Thoracic aorta (tissue), 2 donors: ENCODE measurements around the gene DYSF. TPM values are rescaled to one million over a fixed set of nuclear protein-coding genes. Genes with fewer than 3 reads are reported as not detected.

ENCODE experiments used
- ATAC-seq: fragments of 150-250 bp; one replicate; pipeline ENCODE4 v1.8.0; 2017; ENCODE audit warnings: low read depth; ENCODE audit not compliant: insufficient number of reproducible peaks, low FRiP score
- DNase-seq: peaks from one replicate; pipeline ENCODE4 v3.0.0-alpha.2; 2020; ENCODE audit warnings: low spot score
- H3K27ac ChIP-seq, 2 donors: fragments of 200-600 bp; sonication (generic); 1 replicate in 1 of 2; 2 replicates in 1 of 2; pipeline ENCODE4 v1.5.1; 2016; ENCODE audit warnings: mild to moderate bottlenecking in 2 of 2, moderate library complexity in 2 of 2
- H3K27me3 ChIP-seq: fragments of 200-600 bp; sonication (generic); replicated peaks from 2 replicates; pipeline ENCODE4 v1.6.0; 2016; ENCODE audit warnings: mild to moderate bottlenecking; ENCODE audit not compliant: insufficient read depth
- H3K36me3 ChIP-seq: fragments of 200-600 bp; sonication (generic); one replicate; pipeline ENCODE4 v1.5.1; 2016
- H3K4me1 ChIP-seq, 2 donors: fragments of 200-600 bp; sonication (generic); 1 replicate in 1 of 2; 2 replicates in 1 of 2; pipeline versions ENCODE4 v1.5.1 to v1.6.0; 2016; ENCODE audit warnings: low read depth in 2 of 2, mild to moderate bottlenecking in 1 of 2; ENCODE audit not compliant: control insufficient read depth in 1 of 2
- H3K4me3 ChIP-seq: fragments of 200-600 bp; sonication (generic); 2 replicates; pipeline ENCODE4 v1.5.1; 2016; ENCODE audit warnings: mild to moderate bottlenecking
- H3K9me3 ChIP-seq: fragments of 200-600 bp; sonication (generic); 2 replicates; pipeline ENCODE4 v1.5.1; 2016
- total RNA-seq, 2 donors: library from RNA; depleted of rRNA; stranded (reverse); fragments of >200 nt; gene quantifications; one replicate each; pipeline versions ENCODE4 v1.1.0 to v1.2.3, GENCODE V29; 2016
- TF ChIP-seq, protein P1 (sequence below): fragments of 200-600 bp; sonication (generic); IDR thresholded peaks from one replicate; pipeline ENCODE4 v1.5.1; 2019; ENCODE audit warnings: antibody characterized with exemption

Gene DYSF
- total RNA-seq, 2 donors from 2014 or later: 13.0 to 15.2 TPM

DNA sequence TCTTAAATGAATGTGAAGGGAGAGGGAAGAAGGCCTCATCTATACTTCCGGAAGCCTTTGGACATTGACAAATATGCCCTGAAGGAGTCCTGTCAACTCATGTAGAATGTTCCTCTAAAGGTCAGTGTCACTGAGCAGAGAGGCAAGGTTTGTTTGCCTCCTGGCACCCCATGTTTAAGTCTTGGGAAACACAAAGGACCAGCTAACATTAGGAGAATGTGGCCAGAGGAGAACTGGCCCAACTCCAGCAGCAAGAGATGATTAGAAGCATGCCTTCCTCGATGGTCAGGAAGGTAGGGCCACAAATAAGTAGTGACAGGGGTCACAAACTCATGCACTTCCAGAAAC lies 5.7 kb downstream of the DYSF start:
- TF ChIP-seq, protein P1, sequence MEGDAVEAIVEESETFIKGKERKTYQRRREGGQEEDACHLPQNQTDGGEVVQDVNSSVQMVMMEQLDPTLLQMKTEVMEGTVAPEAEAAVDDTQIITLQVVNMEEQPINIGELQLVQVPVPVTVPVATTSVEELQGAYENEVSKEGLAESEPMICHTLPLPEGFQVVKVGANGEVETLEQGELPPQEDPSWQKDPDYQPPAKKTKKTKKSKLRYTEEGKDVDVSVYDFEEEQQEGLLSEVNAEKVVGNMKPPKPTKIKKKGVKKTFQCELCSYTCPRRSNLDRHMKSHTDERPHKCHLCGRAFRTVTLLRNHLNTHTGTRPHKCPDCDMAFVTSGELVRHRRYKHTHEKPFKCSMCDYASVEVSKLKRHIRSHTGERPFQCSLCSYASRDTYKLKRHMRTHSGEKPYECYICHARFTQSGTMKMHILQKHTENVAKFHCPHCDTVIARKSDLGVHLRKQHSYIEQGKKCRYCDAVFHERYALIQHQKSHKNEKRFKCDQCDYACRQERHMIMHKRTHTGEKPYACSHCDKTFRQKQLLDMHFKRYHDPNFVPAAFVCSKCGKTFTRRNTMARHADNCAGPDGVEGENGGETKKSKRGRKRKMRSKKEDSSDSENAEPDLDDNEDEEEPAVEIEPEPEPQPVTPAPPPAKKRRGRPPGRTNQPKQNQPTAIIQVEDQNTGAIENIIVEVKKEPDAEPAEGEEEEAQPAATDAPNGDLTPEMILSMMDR: no peak
- Histone ChIP-seq H3K27me3 (no peaks in the 10 kb centered on the region), H3K4me3 (no peak overlapping the region), H3K36me3 (no peaks in the 10 kb centered on the region), H3K27ac (no peak overlapping the region), H3K4me1 (peaks cover 18 to 51% of the 10 kb centered on the region in 2 donors), H3K9me3 (no peaks in the 10 kb centered on the region)
- DNase-seq: no peak
- no peak for ATAC-seq

DNA sequence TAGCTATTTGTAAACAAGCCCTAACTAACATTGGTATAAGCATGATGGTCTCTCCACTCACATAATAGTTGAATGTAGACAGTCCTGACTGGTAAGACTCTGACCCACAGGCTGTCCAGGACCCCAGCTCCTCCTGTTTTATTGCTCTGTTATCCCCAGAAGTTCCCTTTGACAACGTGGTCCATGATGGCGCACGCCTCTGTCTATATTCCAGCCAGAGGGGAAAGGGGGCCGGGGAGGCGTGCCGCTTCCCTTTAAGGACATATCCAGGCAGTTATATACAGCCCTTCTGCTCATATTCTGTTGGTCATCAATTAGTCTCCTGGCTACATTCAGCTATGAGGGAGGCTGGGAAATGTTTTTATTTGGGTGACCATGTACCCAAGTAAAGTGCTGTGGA lies 6.7 kb downstream of the DYSF start:
- no peaks in the 10 kb centered on the region for H3K9me3 ChIP-seq
- no peak overlapping the region for H3K4me3 ChIP-seq
- no peak overlapping the region for H3K27ac ChIP-seq
- DNase-seq (no peak), ATAC-seq (no peak)
- H3K4me1 ChIP-seq: peaks cover 14 to 41% of the 10 kb centered on the region in 2 donors
- H3K36me3 ChIP-seq: no peaks in the 10 kb centered on the region
- TF ChIP-seq, protein P1: no peak
- H3K27me3 ChIP-seq: no peaks in the 10 kb centered on the region

DNA sequence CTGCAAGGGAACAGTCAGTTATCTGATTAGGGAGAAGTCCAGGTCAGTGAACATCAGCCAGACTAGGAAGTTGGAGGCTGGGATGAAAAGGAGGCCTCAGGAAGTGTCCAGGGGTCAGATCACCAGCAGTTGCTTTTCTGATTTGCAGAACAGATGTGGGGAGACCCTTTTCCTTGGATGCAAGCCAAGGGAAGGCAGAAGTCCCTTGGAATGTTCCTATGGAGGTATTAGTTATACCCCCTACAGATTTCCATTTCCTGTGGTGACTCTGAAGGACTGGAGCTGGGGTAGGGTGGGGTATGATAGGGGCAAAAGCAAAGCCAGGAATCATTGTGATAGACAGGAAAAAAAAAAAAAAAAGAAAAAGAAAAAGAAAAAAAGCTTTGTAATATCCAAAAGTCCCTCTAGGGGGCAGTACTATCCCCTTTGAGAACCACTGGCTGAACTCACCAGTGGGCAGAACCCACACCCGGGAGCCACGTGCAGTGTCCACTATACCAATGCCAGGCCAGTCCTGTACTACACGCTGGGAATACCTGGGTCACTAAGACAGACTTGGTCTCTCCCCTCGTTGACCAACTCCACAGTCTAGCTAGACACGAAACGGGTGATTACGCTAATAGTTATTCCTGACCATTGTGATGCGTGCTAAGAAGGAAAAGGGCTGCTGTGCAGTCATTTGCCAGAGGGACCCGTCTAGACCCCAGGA lies 7.4 kb downstream of the DYSF start:
- no peaks in the 10 kb centered on the region for H3K36me3 ChIP-seq
- DNase-seq (no peak), ATAC-seq (no peak)
- TF ChIP-seq, protein P1: no peak
- peaks cover 11 to 34% of the 10 kb centered on the region in 2 donors for H3K4me1 ChIP-seq
- no peaks in the 10 kb centered on the region for H3K9me3 ChIP-seq
- no peak overlapping the region for H3K27ac ChIP-seq
- no peaks in the 10 kb centered on the region for H3K27me3 ChIP-seq
- no peak overlapping the region for H3K4me3 ChIP-seq

DNA sequence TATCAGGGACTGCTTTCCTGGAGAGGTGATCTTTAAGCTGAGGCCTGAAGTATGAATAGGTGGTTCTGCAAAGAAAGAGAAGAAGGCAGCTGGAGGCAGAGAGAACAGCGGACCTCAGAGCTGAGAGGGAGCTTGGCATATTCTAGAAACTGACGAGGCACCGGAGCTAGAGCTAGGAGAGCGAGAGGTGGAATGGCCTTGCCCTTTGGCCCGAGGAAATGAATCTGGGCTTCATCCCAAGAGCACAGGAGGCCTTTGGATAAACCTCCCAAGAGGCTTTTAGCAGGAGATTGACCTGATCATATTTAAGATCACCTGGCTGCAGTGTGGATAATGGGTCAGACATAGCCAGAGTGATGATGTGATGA lies 7.9 kb downstream of the DYSF start:
- TF ChIP-seq, protein P1: no peak
- ATAC-seq: no peak
- no peak overlapping the region for H3K4me3 ChIP-seq
- H3K27me3 ChIP-seq: no peaks in the 10 kb centered on the region
- DNase-seq: no peak
- no peaks in the 10 kb centered on the region for H3K9me3 ChIP-seq
- no peak overlapping the region for H3K27ac ChIP-seq
- H3K36me3 ChIP-seq: no peaks in the 10 kb centered on the region
- peaks cover 5 to 28% of the 10 kb centered on the region in 2 donors for H3K4me1 ChIP-seq

DNA sequence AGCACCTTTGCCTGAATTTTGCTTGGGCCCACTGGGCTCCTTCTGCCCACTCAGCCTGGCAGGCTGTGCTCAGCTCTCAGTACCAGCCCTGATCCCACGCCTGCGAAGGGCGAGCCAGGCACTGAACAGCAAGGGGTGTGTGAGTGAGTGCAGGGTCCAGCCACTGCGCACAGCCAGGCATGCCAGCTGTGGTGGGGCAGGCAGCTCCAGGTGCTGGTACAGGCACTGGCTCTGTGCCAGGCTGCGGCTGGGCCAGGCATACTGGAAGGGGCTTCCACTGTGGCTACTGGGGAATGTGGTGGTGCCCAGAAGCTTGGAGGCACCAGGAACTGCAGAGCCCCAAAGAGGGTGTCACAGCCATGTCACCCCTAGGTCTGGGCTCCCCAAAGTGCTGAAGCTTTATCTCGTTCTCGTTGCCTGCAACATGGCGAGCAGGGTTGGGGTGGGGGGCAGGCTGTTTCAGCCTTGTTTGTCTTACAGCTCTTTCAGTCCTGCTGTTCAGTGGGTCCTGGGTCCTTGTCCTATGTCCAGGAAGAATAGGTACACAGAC lies 8.8 kb downstream of the DYSF start:
- Histone ChIP-seq H3K4me1 (peaks cover 0 to 20% of the 10 kb centered on the region in 2 donors), H3K36me3 (no peaks in the 10 kb centered on the region), H3K4me3 (no peak overlapping the region), H3K27ac (no peak overlapping the region), H3K27me3 (no peaks in the 10 kb centered on the region), H3K9me3 (no peaks in the 10 kb centered on the region)
- no peak for ATAC-seq
- TF ChIP-seq, protein P1: no peak
- no peak for DNase-seq
